GM20000 (cell line): ENCODE data around the gene MACC1.
A peak's percentile ranks its signal among the peaks of the same experiment; 100 is the strongest.

ENCODE experiments used
- DNase-seq: peaks from one replicate; pipeline ENCODE4 v3.0.0; 2012; ENCODE audit warnings: low spot score
- TF ChIP-seq, protein P1 (sequence below): IDR thresholded peaks from 2 replicates; pipeline ENCODE4 v1.5.1; 2012; ENCODE audit warnings: mild to moderate bottlenecking, control low read depth; ENCODE audit errors: extremely low read depth, missing control alignments

Gene MACC1

DNA sequence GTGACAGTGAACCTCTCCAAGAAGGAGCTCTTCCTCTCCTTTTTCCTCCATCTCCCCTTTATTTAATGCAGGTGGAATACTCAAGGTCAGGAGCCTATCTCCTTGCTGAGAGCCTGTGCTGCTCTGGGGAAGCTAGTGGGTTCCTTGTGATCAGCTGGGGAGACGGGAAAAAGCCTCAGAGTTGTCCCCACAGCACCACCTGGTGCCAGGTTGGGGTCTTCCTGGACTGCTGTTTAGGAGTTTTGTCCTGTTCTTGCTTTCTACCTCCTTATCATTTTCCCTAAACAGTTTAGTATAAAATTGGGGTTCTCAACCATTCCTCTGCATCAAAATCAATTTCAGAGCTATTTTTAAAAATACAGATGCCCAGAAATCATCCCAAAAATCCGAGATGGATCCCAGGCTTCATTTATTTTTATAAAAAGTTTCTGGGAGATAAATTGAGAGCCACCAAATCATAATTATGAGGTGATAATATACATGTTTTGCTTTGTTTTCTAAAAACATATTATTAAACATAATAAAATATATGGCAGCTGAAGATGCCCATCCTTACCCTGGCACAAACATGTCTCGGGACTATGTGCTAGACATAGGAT is 44.3 kb downstream of the MACC1 start:
- TF ChIP-seq, protein P1, sequence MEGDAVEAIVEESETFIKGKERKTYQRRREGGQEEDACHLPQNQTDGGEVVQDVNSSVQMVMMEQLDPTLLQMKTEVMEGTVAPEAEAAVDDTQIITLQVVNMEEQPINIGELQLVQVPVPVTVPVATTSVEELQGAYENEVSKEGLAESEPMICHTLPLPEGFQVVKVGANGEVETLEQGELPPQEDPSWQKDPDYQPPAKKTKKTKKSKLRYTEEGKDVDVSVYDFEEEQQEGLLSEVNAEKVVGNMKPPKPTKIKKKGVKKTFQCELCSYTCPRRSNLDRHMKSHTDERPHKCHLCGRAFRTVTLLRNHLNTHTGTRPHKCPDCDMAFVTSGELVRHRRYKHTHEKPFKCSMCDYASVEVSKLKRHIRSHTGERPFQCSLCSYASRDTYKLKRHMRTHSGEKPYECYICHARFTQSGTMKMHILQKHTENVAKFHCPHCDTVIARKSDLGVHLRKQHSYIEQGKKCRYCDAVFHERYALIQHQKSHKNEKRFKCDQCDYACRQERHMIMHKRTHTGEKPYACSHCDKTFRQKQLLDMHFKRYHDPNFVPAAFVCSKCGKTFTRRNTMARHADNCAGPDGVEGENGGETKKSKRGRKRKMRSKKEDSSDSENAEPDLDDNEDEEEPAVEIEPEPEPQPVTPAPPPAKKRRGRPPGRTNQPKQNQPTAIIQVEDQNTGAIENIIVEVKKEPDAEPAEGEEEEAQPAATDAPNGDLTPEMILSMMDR: peak; percentile 32
- peak; percentile 33 for DNase-seq

DNA sequence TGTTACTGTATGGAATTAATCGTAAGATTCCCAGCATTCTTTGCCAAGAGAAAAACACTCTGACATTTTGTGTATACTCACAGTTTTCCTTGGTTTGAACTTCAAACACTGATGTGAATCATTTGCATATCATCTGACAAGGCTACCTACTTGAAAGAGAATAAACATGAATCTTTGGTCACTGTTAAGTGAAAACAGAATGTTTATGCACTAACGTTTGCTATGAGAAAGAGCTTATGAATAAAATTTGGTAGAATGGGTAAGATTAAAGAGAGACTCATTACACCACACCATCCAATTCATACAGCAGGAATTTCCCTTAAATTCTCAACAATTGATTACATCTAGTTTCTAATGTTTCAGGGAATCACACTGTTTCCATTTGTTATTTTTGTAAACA is 46.6 kb downstream of the MACC1 start:
- no peak for DNase-seq

DNA sequence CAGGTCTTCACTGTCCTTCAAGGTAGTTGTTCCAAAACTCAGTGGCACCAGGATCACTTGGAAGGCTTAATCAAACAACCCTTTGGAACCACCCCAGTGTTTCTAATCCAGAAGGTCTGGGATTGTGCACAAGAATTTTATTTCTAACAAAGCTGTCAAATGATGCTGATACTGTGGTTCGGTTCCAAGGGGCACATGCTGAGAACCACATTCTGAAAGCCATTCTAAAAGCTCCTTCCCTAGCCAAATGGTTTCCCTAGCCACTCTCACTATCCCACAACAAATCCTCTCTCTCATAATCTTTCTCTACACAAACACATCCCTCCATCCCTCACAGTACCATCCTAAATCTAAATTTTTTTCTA is 52.1 kb downstream of the MACC1 start:
- TF ChIP-seq, protein P1: no peak
- no peak for DNase-seq

More for the DNA sequence above, 46.6 kb downstream of the MACC1 start:
- TF ChIP-seq, protein P1: no peak

DNA sequence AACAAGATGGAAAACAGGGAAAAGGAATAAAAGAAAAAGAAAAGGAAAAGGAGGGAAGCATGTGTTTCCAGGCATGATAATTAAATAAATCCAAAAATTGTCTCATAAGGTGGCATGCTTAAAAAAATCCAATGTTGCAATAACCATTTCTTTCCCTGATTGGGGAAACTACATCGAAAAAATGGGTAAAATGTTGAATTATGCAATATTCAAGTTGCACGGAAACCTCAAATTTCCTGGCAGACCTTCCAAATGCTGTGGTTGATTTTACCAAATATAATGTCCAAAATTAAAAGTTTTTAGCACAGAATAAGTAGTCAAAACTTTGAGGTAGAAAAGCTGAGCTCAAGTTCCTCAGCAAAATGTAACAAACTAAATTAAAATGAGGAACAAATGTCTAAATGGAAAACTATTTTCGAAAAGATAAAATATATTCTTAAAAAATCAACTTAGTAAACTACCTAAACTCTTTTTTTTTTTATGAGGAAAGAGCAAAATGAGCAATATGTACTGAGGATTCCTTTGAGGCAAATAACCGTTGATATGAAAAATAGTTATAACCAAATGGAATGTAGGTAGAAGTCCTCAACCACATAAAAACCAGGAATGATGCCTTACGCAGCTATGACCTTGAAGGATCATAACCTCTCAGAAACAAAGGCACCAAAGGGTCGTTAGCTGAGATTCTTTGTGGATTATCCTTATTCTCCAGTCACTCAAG is 52.6 kb downstream of the MACC1 start:
- TF ChIP-seq, protein P1: no peak
- DNase-seq: no peak

DNA sequence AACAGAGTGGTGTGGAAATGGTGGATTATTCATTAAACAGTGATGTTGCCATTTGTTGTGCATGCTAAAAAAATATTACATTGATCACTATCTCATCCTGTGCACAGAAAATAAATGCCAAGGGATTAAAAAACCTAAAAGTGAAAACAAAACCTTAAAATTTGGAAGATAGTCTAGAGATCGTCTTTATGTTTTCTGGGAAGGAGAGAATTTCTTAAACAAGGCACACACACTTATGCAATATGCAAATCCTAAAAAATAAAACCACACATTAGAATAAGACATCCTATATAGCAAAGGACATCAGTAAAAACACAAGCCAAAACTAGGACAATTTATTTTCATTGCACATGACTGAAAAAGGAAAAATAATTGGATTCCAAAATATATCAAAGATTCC is 54.5 kb downstream of the MACC1 start:
- DNase-seq: no peak
- TF ChIP-seq, protein P1: no peak

DNA sequence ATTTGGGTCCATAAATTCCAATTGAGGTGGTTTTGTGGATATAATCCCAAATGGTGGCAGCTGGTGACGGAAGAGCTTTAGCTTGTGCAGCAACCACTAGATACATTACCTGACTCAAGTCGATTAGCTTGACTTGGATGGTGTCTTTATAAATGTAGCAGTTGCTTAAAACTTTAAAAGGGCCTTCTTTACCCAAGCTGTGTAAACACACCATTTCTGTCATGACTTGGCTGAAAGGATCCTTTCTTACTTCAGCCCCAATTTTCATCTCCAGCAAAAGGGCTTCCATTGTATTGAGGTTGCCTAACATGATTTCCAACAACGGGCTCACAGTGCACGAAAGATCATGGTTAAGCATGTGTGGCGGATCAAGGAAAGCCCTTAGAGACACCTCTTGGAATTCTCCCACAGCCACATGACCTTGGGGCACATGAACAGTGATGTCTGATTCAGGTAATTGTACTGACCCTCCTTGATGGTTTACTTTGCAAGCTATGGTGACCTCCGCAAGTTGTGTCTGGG is 57.9 kb downstream of the MACC1 start:
- DNase-seq: no peak
- TF ChIP-seq, protein P1: no peak

DNA sequence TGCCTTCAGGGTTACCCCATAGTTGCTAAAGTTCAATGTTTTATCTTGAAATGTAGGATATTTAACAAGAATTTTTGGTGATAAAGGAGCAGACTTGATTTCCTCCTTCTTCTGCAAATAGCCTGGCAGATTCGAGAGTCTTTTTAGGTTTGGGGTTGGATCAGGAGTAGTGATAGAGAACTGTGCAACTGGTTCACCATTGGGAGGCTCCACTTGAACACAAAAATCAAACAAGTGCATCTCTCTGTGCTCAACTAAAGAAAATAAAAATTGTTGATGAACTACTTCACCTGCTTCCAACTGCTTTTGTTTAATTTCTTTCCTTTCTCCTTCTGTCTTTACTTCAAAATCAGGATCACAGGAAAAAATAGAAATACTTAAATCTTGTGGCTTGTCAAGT is 58.5 kb downstream of the MACC1 start:
- TF ChIP-seq, protein P1: no peak
- DNase-seq: no peak
